HUES48 (cell line): ENCODE data around the gene ATP5F1C.
A peak's percentile ranks its signal among the peaks of the same experiment; 100 is the strongest.

Experiments used
- H3K27ac ChIP-seq: one replicate; pipeline ENCODE4 v1.7.0; 2013; ENCODE audit warnings: low read depth, low read length, inconsistent platforms
- H3K27me3 ChIP-seq: 2 replicates; pipeline ENCODE4 v1.6.1; 2013; ENCODE audit warnings: mild to moderate bottlenecking, low read length; ENCODE audit not compliant: control insufficient read depth, insufficient read depth
- H3K36me3 ChIP-seq: 2 replicates; pipeline ENCODE4 v1.6.1; 2013; ENCODE audit warnings: low read length; ENCODE audit not compliant: control insufficient read depth, insufficient read depth
- H3K4me1 ChIP-seq: 2 replicates; pipeline ENCODE4 v1.6.1; 2013; ENCODE audit warnings: mild to moderate bottlenecking, low read length; ENCODE audit not compliant: control insufficient read depth, insufficient read depth
- H3K4me3 ChIP-seq: 2 replicates; pipeline ENCODE4 v1.5.1; 2013; ENCODE audit warnings: mild to moderate bottlenecking, low read depth, low read length
- H3K9ac ChIP-seq: 2 replicates; pipeline ENCODE4 v1.6.1; 2013; ENCODE audit warnings: mild to moderate bottlenecking, low read depth, low read length, moderate library complexity
- H3K9me3 ChIP-seq: 2 replicates; pipeline ENCODE4 v1.6.1; 2013; ENCODE audit warnings: low read length; ENCODE audit not compliant: control insufficient read depth, insufficient read depth

The ATP5F1C gene

DNA sequence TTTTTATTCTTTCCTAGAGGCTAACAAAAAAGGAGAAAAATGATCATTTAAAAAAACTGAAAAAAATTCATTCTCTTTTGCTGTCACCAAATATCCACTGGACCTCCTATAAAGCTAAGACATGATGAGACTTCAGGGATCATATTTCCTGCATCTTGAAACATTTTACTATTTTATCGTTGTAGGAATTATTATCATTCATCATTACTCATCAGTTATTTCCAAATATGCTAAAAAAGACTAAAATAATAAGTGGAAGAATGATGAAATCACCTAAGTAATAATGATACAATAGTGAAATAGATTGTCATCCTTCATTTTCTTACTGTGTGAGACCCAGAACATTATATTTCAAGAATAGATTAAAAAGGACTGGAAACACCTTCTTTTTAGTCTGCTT is 58.6 kb downstream of the ATP5F1C start:
- H3K27me3 ChIP-seq, result no peaks in the 10 kb centered on the region
- H3K36me3 ChIP-seq, result no peaks in the 10 kb centered on the region
- peaks cover 4% of the 10 kb centered on the region; the same call in 1 of the 2 replicates for H3K4me1 ChIP-seq
- no peaks in the 10 kb centered on the region for H3K9me3 ChIP-seq
- H3K27ac ChIP-seq, result no peak overlapping the region
- H3K4me3 ChIP-seq, result no peak overlapping the region
- no peak overlapping the region for H3K9ac ChIP-seq

GRCh38 chr10:7853226-7853842 is 65.4 kb downstream of the ATP5F1C start:
- H3K4me1 ChIP-seq, result peaks cover 14% of the 10 kb centered on the region; the same call in 1 of the 2 replicates
- H3K27ac ChIP-seq, result no peak overlapping the region
- no peaks in the 10 kb centered on the region for H3K27me3 ChIP-seq
- no peak overlapping the region for H3K9ac ChIP-seq
- H3K4me3 ChIP-seq, result no peak overlapping the region
- H3K36me3 ChIP-seq, result no peaks in the 10 kb centered on the region
- no peaks in the 10 kb centered on the region for H3K9me3 ChIP-seq

GRCh38 chr10:7853890-7854289 is 65.9 kb downstream of the ATP5F1C start:
- no peaks in the 10 kb centered on the region for H3K36me3 ChIP-seq
- peaks cover 11% of the 10 kb centered on the region; the same call in 1 of the 2 replicates for H3K4me1 ChIP-seq
- H3K9me3 ChIP-seq, result no peaks in the 10 kb centered on the region
- H3K4me3 ChIP-seq, result no peak overlapping the region
- H3K27ac ChIP-seq, result no peak overlapping the region
- no peaks in the 10 kb centered on the region for H3K27me3 ChIP-seq
- H3K9ac ChIP-seq, result no peak overlapping the region

DNA sequence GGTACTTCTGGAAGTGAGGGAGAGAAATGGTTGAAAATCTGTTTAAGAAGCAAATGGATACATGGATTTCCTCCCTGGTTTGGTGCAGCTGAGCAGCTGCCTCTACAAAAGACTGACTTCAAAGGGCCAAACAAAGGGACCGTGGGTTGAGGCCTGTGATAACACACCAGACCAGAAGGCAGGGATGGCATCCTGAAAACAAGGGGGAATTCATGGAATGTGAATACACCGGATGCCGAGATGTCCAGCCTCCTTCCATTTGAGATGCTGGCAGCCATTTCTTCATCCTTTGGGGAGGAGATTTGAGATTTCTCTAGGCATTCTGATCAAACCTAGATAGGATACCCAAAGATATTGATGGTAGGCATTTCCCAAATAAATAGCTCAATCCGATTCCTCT is 67.2 kb downstream of the ATP5F1C start:
- no peaks in the 10 kb centered on the region for H3K27me3 ChIP-seq
- no peaks in the 10 kb centered on the region for H3K36me3 ChIP-seq
- no peak overlapping the region for H3K9ac ChIP-seq
- H3K4me1 ChIP-seq, result peaks cover 11% of the 10 kb centered on the region; the same call in 1 of the 2 replicates
- peak overlapping the region; percentile 77 for H3K27ac ChIP-seq
- H3K4me3 ChIP-seq, result no peak overlapping the region
- peaks cover under 1% of the 10 kb centered on the region; the same call in 1 of the 2 replicates for H3K9me3 ChIP-seq

GRCh38 chr10:7856678-7857077 is 68.7 kb downstream of the ATP5F1C start:
- Histone ChIP-seq H3K27me3 (no peaks in the 10 kb centered on the region), H3K9me3 (peaks cover 11% of the 10 kb centered on the region), H3K4me1 (peaks cover 11% of the 10 kb centered on the region; the same call in 1 of the 2 replicates), H3K36me3 (no peaks in the 10 kb centered on the region), H3K9ac (no peak overlapping the region), H3K4me3 (no peak overlapping the region), H3K27ac (no peak overlapping the region)

DNA sequence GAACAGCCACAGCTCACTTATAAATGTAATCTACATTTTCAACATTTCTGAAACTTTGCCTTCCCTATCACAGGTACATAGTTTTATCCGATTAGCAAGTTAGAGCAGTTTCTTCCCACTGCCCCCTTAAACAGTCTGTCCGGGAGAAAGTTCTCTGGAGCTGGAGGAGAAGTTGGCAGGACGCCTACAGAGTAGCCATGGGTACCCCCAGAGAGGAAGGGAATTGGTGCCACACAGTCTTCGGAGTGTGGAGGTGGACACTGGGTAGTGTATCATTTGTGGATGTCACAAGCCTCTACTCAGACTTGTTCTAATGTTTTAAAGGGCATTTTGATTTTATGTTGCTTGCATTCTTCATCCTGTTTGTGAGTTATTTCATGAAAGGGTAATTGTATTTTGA is 69.3 kb downstream of the ATP5F1C start:
- Histone ChIP-seq H3K9me3 (peaks cover 17% of the 10 kb centered on the region), H3K4me1 (peaks cover 11% of the 10 kb centered on the region; the same call in 1 of the 2 replicates), H3K36me3 (no peaks in the 10 kb centered on the region), H3K27me3 (no peaks in the 10 kb centered on the region), H3K9ac (no peak overlapping the region), H3K4me3 (no peak overlapping the region), H3K27ac (no peak overlapping the region)
